MV-4-11 (cell line): ENCODE data around the gene FAM177A1.
"Not testable (repeated sequence)": the region's sequence is repeated elsewhere in the genome, so short reads cannot be mapped to it uniquely, and the experiment has no call there.

Experiments
- DNase-seq: peaks from one replicate; lab custom pipeline; 2025; lab: John Stamatoyannopoulos, UW

FAM177A1 gene

GRCh38 chr14:35046048-35046750 is at the start of gene FAM177A1:
Gene FAM177A1, plus strand, starts transcription at chr14:35046272. Its CDS starts 192 bp downstream, at chr14:35046464.
- DNase-seq = peak; percentile 93

- no peak for DNase-seq
Measured at GRCh38 chr14:34997762-34998161, 48.3 kb upstream of the FAM177A1 start.

GRCh38 chr14:34999500-34999899 is 46.6 kb upstream of the FAM177A1 start:
- no peak for DNase-seq

- no peak for DNase-seq
Measured at GRCh38 chr14:35001621-35002020, 44.5 kb upstream of the FAM177A1 start.

- DNase-seq = no peak
Measured at GRCh38 chr14:35004839-35005238, 41.2 kb upstream of the FAM177A1 start.

- no peak for DNase-seq
Measured at GRCh38 chr14:35016568-35016967, 29.5 kb upstream of the FAM177A1 start.

GRCh38 chr14:35020713-35021112 is 25.4 kb upstream of the FAM177A1 start:
- peak; percentile 2 for DNase-seq

- DNase-seq = no peak
Measured at GRCh38 chr14:35028435-35028834, 17.6 kb upstream of the FAM177A1 start.

GRCh38 chr14:35032562-35032961 is 13.5 kb upstream of the FAM177A1 start:
- no peak for DNase-seq

- no peak for DNase-seq
Measured at GRCh38 chr14:35034440-35034833, 11.6 kb upstream of the FAM177A1 start.

- not testable (repeated sequence) for DNase-seq
Measured at GRCh38 chr14:35034944-35035554, 11.0 kb upstream of the FAM177A1 start.

- DNase-seq = not testable (repeated sequence)
Measured at GRCh38 chr14:35038312-35038711, 7.8 kb upstream of the FAM177A1 start.

- DNase-seq = no peak
Measured at GRCh38 chr14:35042632-35043031, 3.4 kb upstream of the FAM177A1 start.

- peak; percentile 6 for DNase-seq
Measured at GRCh38 chr14:35043046-35043445, 3.0 kb upstream of the FAM177A1 start.

- DNase-seq = peak; percentile 32
Measured at GRCh38 chr14:35044939-35045797, 904 bp upstream of the FAM177A1 start.

- DNase-seq = no peak
Measured at GRCh38 chr14:35045798-35046047, 349 bp upstream of the FAM177A1 start.

GRCh38 chr14:35046751-35047536 is 872 bp downstream of the FAM177A1 start:
- DNase-seq = no peak

- DNase-seq = no peak
Measured at GRCh38 chr14:35047976-35048513, 2.0 kb downstream of the FAM177A1 start.

- DNase-seq = no peak
Measured at GRCh38 chr14:35050652-35051051, 4.6 kb downstream of the FAM177A1 start.

GRCh38 chr14:35051796-35052195 is 5.7 kb downstream of the FAM177A1 start:
- no peak for DNase-seq

GRCh38 chr14:35052637-35053036 is 6.6 kb downstream of the FAM177A1 start:
- DNase-seq = no peak
